ENCODE data around the gene KRTAP12-3.

The KRTAP12-3 gene

DNA sequence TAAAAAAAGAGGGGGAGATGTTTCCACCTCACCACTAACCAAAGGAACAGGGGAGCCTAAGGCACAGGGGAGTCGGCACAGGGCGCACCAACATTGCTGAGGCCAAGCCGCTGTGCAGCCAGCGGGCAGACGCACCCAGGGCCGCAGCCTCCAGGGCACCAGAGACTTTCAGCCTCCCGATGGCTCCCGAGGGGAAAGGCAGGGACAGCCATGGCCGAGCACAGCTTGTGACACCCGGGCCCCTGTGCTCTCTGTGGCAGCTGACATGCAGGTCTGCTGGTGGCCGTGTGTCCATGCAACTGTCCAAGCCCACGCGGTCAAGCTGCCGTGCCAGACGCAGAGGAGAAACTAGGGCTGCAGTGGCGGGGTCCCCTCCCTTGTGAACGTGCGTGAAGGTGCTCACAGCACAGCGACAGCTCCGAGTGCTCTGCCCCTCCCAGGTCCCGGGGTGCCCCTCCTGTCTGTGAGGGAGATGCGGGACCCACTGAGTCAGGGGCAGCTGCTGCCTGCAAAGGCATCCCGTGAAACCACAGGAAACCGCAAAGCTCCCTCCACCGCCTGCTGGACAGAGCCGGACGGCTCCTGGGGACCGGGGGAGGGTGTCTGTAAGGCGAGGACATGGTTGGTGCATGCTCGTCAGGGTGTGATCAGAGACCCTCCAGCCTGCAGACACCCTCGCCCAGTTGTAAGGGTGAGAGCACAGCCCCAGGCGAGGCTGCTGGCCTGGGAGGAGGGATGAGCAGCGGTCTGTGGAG lies 9.0 kb upstream of the KRTAP12-3 start:
- TF ChIP-seq, protein P1, sequence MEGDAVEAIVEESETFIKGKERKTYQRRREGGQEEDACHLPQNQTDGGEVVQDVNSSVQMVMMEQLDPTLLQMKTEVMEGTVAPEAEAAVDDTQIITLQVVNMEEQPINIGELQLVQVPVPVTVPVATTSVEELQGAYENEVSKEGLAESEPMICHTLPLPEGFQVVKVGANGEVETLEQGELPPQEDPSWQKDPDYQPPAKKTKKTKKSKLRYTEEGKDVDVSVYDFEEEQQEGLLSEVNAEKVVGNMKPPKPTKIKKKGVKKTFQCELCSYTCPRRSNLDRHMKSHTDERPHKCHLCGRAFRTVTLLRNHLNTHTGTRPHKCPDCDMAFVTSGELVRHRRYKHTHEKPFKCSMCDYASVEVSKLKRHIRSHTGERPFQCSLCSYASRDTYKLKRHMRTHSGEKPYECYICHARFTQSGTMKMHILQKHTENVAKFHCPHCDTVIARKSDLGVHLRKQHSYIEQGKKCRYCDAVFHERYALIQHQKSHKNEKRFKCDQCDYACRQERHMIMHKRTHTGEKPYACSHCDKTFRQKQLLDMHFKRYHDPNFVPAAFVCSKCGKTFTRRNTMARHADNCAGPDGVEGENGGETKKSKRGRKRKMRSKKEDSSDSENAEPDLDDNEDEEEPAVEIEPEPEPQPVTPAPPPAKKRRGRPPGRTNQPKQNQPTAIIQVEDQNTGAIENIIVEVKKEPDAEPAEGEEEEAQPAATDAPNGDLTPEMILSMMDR (IDR thresholded peaks at IDR 0.05; ENCODE audit: insufficient read depth, low read length), result no peak
- TF ChIP-seq REST (IDR thresholded peaks at IDR 0.05; ENCODE audit: insufficient replicate concordance, low read depth) (no peak), GABPA (IDR thresholded peaks at IDR 0.05; ENCODE audit: low read depth) (no peak), SPI1 (IDR thresholded peaks at IDR 0.05; ENCODE audit: borderline replicate concordance, low read depth) (no peak), POLR2AphosphoS5 (IDR thresholded peaks at IDR 0.05; ENCODE audit: low read depth) (no peak)
- H3K4me3 ChIP-seq (replicated peaks; ENCODE audit: insufficient read depth, low read length), result no peak overlapping the region
- no peak for DNase-seq (ENCODE audit: low read depth in 1 of 2, low spot score in 1 of 2)
- H3K27ac ChIP-seq (replicated peaks), result no peak overlapping the region
- H3K27me3 ChIP-seq (ENCODE audit: insufficient read depth, poor library complexity, severe bottlenecking), result no peaks in the 10 kb centered on the region

- Histone ChIP-seq H3K4me3 (replicated peaks; ENCODE audit: insufficient read depth, low read length) (no peak overlapping the region), H3K27ac (replicated peaks) (no peak overlapping the region), H3K27me3 (ENCODE audit: insufficient read depth, poor library complexity, severe bottlenecking) (no peaks in the 10 kb centered on the region)
- DNase-seq (ENCODE audit: low read depth in 1 of 2, low spot score in 1 of 2), result no peak
- TF ChIP-seq GABPA (IDR thresholded peaks at IDR 0.05; ENCODE audit: low read depth) (no peak), POLR2AphosphoS5 (IDR thresholded peaks at IDR 0.05; ENCODE audit: low read depth) (no peak), REST (IDR thresholded peaks at IDR 0.05; ENCODE audit: insufficient replicate concordance, low read depth) (no peak), SPI1 (IDR thresholded peaks at IDR 0.05; ENCODE audit: borderline replicate concordance, low read depth) (no peak)
- TF ChIP-seq, protein P1 (IDR thresholded peaks at IDR 0.05; ENCODE audit: insufficient read depth, low read length), result no peak
Observed at GRCh38 chr21:44649521-44650100, 8.1 kb upstream of the KRTAP12-3 start.

GRCh38 chr21:44650265-44650972 lies 7.3 kb upstream of the KRTAP12-3 start:
- no peak for DNase-seq (ENCODE audit: low read depth in 1 of 2, low spot score in 1 of 2)
- H3K27me3 ChIP-seq (ENCODE audit: insufficient read depth, poor library complexity, severe bottlenecking), result no peaks in the 10 kb centered on the region
- no peak overlapping the region for H3K27ac ChIP-seq (replicated peaks)
- no peak overlapping the region for H3K4me3 ChIP-seq (replicated peaks; ENCODE audit: insufficient read depth, low read length)
- no peak for TF ChIP-seq SPI1 (IDR thresholded peaks at IDR 0.05; ENCODE audit: borderline replicate concordance, low read depth)
- TF ChIP-seq POLR2AphosphoS5 (IDR thresholded peaks at IDR 0.05; ENCODE audit: low read depth), result no peak
- TF ChIP-seq, protein P1 (IDR thresholded peaks at IDR 0.05; ENCODE audit: insufficient read depth, low read length), result no peak
- TF ChIP-seq REST (IDR thresholded peaks at IDR 0.05; ENCODE audit: insufficient replicate concordance, low read depth), result no peak
- no peak for TF ChIP-seq GABPA (IDR thresholded peaks at IDR 0.05; ENCODE audit: low read depth)

All from HL-60 (cell line).